ENCODE data around the gene ALX3.
"Not testable (repeated sequence)": the region's sequence is repeated elsewhere in the genome, so short reads cannot be mapped to it uniquely, and the experiment has no call there.

The ALX3 gene

GRCh38 chr1:110083061-110083865 is 12.8 kb upstream of the ALX3 start:
- H3K4me1 Mint-ChIP-seq (ENCODE audit: low read depth) = peaks cover 18% of the 10 kb centered on the region
- peaks cover 75% of the 10 kb centered on the region for H3K27me3 Mint-ChIP-seq
- no peak for DNase-seq
- H3K9me3 Mint-ChIP-seq = no peaks in the 10 kb centered on the region
- peak overlapping the region; percentile 75 for H3K4me3 Mint-ChIP-seq
- H3K36me3 Mint-ChIP-seq (ENCODE audit: low read depth) = no peaks in the 10 kb centered on the region
- peak overlapping the region; percentile 42 for H3K27ac Mint-ChIP-seq

- no peak for DNase-seq
- H3K36me3 Mint-ChIP-seq (ENCODE audit: low read depth) = no peaks in the 10 kb centered on the region
- no peak overlapping the region for H3K4me3 Mint-ChIP-seq
- H3K9me3 Mint-ChIP-seq = no peaks in the 10 kb centered on the region
- H3K4me1 Mint-ChIP-seq (ENCODE audit: low read depth) = peaks cover 16% of the 10 kb centered on the region
- H3K27ac Mint-ChIP-seq = no peak overlapping the region
- H3K27me3 Mint-ChIP-seq = peaks cover 70% of the 10 kb centered on the region
These were observed 12.0 kb upstream of the ALX3 start for GRCh38 chr1:110082477-110082876.

GRCh38 chr1:110081061-110081460 is 10.6 kb upstream of the ALX3 start:
- Mint-ChIP-seq H3K4me1 (ENCODE audit: low read depth) (peaks cover 16% of the 10 kb centered on the region), H3K4me3 (no peak overlapping the region), H3K27me3 (peaks cover 62% of the 10 kb centered on the region), H3K36me3 (ENCODE audit: low read depth) (no peaks in the 10 kb centered on the region), H3K27ac (no peak overlapping the region), H3K9me3 (no peaks in the 10 kb centered on the region)
- DNase-seq = no peak

- not testable (repeated sequence) for H3K4me3 Mint-ChIP-seq; H3K27ac Mint-ChIP-seq; H3K36me3 Mint-ChIP-seq (ENCODE audit: low read depth); DNase-seq; H3K9me3 Mint-ChIP-seq
- Mint-ChIP-seq H3K4me1 (ENCODE audit: low read depth) (peaks cover 16% of the 10 kb centered on the region), H3K27me3 (peaks cover 58% of the 10 kb centered on the region)
These were observed 9.5 kb upstream of the ALX3 start for GRCh38 chr1:110079995-110080394.

GRCh38 chr1:110076789-110077500 is 6.5 kb upstream of the ALX3 start:
- H3K27ac Mint-ChIP-seq = no peak overlapping the region
- H3K27me3 Mint-ChIP-seq = peaks cover 50% of the 10 kb centered on the region

GRCh38 chr1:110074166-110074565 is 3.7 kb upstream of the ALX3 start:
- no peak overlapping the region for H3K4me3 Mint-ChIP-seq

More at GRCh38 chr1:110076789-110077500, 6.5 kb upstream of the ALX3 start:
- Mint-ChIP-seq H3K36me3 (ENCODE audit: low read depth) (no peaks in the 10 kb centered on the region), H3K4me1 (ENCODE audit: low read depth) (no peaks in the 10 kb centered on the region), H3K9me3 (no peaks in the 10 kb centered on the region), H3K4me3 (no peak overlapping the region)
- DNase-seq = no peak

GRCh38 chr1:110070282-110070669 is 196 bp downstream of the ALX3 start:
- Mint-ChIP-seq H3K27ac (no peak overlapping the region), H3K4me3 (peak overlapping the region; percentile 35)

More at GRCh38 chr1:110074166-110074565, 3.7 kb upstream of the ALX3 start:
- Mint-ChIP-seq H3K36me3 (ENCODE audit: low read depth) (no peaks in the 10 kb centered on the region), H3K27me3 (peaks cover 55% of the 10 kb centered on the region), H3K4me1 (ENCODE audit: low read depth) (peaks cover 6% of the 10 kb centered on the region), H3K27ac (no peak overlapping the region), H3K9me3 (no peaks in the 10 kb centered on the region)
- DNase-seq = no peak

GRCh38 chr1:110069404-110070281 is 829 bp downstream of the ALX3 start:
- H3K27ac Mint-ChIP-seq = no peak overlapping the region

More at GRCh38 chr1:110070282-110070669, 196 bp downstream of the ALX3 start:
- peaks cover 18% of the 10 kb centered on the region for H3K4me1 Mint-ChIP-seq (ENCODE audit: low read depth)
- no peak for DNase-seq
- no peaks in the 10 kb centered on the region for H3K36me3 Mint-ChIP-seq (ENCODE audit: low read depth)
- no peaks in the 10 kb centered on the region for H3K9me3 Mint-ChIP-seq
- H3K27me3 Mint-ChIP-seq = peaks cover 77% of the 10 kb centered on the region

GRCh38 chr1:110068646-110069403 is 1.6 kb downstream of the ALX3 start:
- Mint-ChIP-seq H3K4me3 (peak overlapping the region; percentile 32), H3K27ac (peak overlapping the region; percentile 6), H3K27me3 (peaks cover 73% of the 10 kb centered on the region), H3K4me1 (ENCODE audit: low read depth) (peaks cover 18% of the 10 kb centered on the region), H3K9me3 (no peaks in the 10 kb centered on the region), H3K36me3 (ENCODE audit: low read depth) (no peaks in the 10 kb centered on the region)
- DNase-seq = peak; percentile 57

More at GRCh38 chr1:110069404-110070281, 829 bp downstream of the ALX3 start:
- peak; percentile 50 for DNase-seq
- Mint-ChIP-seq H3K4me1 (ENCODE audit: low read depth) (peaks cover 18% of the 10 kb centered on the region), H3K27me3 (peaks cover 77% of the 10 kb centered on the region), H3K4me3 (peak overlapping the region; percentile 35), H3K36me3 (ENCODE audit: low read depth) (no peaks in the 10 kb centered on the region), H3K9me3 (no peaks in the 10 kb centered on the region)

GRCh38 chr1:110067893-110068645 is 2.4 kb downstream of the ALX3 start:
- Mint-ChIP-seq H3K9me3 (no peaks in the 10 kb centered on the region), H3K4me3 (peak overlapping the region; percentile 32), H3K36me3 (ENCODE audit: low read depth) (no peaks in the 10 kb centered on the region), H3K27me3 (peaks cover 66% of the 10 kb centered on the region), H3K4me1 (ENCODE audit: low read depth) (peaks cover 18% of the 10 kb centered on the region), H3K27ac (peak overlapping the region; percentile 6)
- peak; percentile 48 for DNase-seq

GRCh38 chr1:110067479-110067892 is 3.0 kb downstream of the ALX3 start:
- no peaks in the 10 kb centered on the region for H3K9me3 Mint-ChIP-seq
- H3K27ac Mint-ChIP-seq = no peak overlapping the region
- no peaks in the 10 kb centered on the region for H3K36me3 Mint-ChIP-seq (ENCODE audit: low read depth)
- H3K27me3 Mint-ChIP-seq = peaks cover 62% of the 10 kb centered on the region
- DNase-seq = peak; percentile 41
- peaks cover 18% of the 10 kb centered on the region for H3K4me1 Mint-ChIP-seq (ENCODE audit: low read depth)
- H3K4me3 Mint-ChIP-seq = no peak overlapping the region

GRCh38 chr1:110065841-110066240 is 4.6 kb downstream of the ALX3 start:
- H3K27ac Mint-ChIP-seq = no peak overlapping the region
- no peak overlapping the region for H3K4me3 Mint-ChIP-seq
- no peaks in the 10 kb centered on the region for H3K9me3 Mint-ChIP-seq
- peaks cover 46% of the 10 kb centered on the region for H3K27me3 Mint-ChIP-seq
- DNase-seq = no peak
- H3K36me3 Mint-ChIP-seq (ENCODE audit: low read depth) = peaks cover 10% of the 10 kb centered on the region
- peaks cover 18% of the 10 kb centered on the region for H3K4me1 Mint-ChIP-seq (ENCODE audit: low read depth)
